HL-60 (cell line): ENCODE measurements around the gene CCDC82.

Experiments used
- DNase-seq, 2 experiments: peaks; one replicate each; pipeline ENCODE4 v3.0.0-alpha.2; 2010 to 2020; ENCODE audit warnings: low read depth in 1 of 2, low spot score in 1 of 2
- H3K27ac ChIP-seq: fragments of 250-450 bp; sonication (Bioruptor Pico); replicated peaks from 2 replicates; pipeline ENCODE4 v1.5.1; 2020; ENCODE audit warnings: mild to moderate bottlenecking, moderate library complexity
- H3K27me3 ChIP-seq: fragments of 250-450 bp; sonication (Bioruptor Pico); 2 replicates; pipeline ENCODE4 v1.5.1; 2021; ENCODE audit warnings: mild to moderate bottlenecking, moderate library complexity; ENCODE audit not compliant: insufficient read depth, poor library complexity, severe bottlenecking
- H3K4me3 ChIP-seq: replicated peaks from 2 replicates; pipeline ENCODE4 v1.5.1; 2011; ENCODE audit warnings: mild to moderate bottlenecking, control low read depth, low read length; ENCODE audit not compliant: insufficient read depth
- GABPA ChIP-seq: IDR thresholded peaks from 2 replicates; pipeline ENCODE4 v1.6.1; 2012; ENCODE audit warnings: low read depth
- POLR2AphosphoS5 ChIP-seq: IDR thresholded peaks from 2 replicates; pipeline ENCODE4 v1.6.1; 2012; ENCODE audit warnings: low read depth
- SPI1 ChIP-seq: IDR thresholded peaks from 2 replicates; pipeline ENCODE4 v1.6.1; 2012; ENCODE audit warnings: low read depth, mild to moderate bottlenecking, borderline replicate concordance
- TF ChIP-seq, protein P1 (sequence below): IDR thresholded peaks from one replicate; pipeline ENCODE4 v1.5.1; 2011; ENCODE audit warnings: low read length, control low read depth, inconsistent platforms; ENCODE audit not compliant: insufficient read depth
- TF ChIP-seq, protein P2 (sequence below): IDR thresholded peaks from 2 replicates; pipeline ENCODE4 v1.6.1; 2012; ENCODE audit warnings: low read depth; ENCODE audit not compliant: insufficient replicate concordance

Gene CCDC82

DNA sequence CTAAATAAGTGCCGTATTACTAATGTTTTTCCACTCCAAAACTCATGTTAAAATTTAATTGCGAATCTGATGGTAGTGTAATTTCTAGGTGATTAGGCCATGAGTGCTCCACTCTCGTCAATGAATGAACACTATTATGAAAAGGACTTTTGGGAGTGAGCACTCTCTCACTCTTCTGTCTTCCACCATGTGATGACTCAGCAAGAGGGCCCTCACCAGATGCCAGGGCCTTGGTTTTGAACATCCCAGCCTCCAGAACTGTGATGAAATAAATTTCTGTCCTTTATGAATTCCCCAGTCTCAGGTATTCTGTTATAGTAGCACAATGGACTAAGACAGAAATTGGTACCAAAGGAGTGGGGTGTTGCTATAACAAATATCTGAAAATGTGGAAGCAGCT is 8.2 kb upstream of the CCDC82 start:
- H3K4me3 ChIP-seq, result no peak overlapping the region
- no peak for DNase-seq
- H3K27ac ChIP-seq, result no peak overlapping the region
- no peaks in the 10 kb centered on the region for H3K27me3 ChIP-seq
- no peak for TF ChIP-seq POLR2AphosphoS5
- TF ChIP-seq, protein P1, sequence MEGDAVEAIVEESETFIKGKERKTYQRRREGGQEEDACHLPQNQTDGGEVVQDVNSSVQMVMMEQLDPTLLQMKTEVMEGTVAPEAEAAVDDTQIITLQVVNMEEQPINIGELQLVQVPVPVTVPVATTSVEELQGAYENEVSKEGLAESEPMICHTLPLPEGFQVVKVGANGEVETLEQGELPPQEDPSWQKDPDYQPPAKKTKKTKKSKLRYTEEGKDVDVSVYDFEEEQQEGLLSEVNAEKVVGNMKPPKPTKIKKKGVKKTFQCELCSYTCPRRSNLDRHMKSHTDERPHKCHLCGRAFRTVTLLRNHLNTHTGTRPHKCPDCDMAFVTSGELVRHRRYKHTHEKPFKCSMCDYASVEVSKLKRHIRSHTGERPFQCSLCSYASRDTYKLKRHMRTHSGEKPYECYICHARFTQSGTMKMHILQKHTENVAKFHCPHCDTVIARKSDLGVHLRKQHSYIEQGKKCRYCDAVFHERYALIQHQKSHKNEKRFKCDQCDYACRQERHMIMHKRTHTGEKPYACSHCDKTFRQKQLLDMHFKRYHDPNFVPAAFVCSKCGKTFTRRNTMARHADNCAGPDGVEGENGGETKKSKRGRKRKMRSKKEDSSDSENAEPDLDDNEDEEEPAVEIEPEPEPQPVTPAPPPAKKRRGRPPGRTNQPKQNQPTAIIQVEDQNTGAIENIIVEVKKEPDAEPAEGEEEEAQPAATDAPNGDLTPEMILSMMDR, result no peak
- no peak for TF ChIP-seq GABPA
- TF ChIP-seq SPI1, result no peak
- TF ChIP-seq, protein P2, sequence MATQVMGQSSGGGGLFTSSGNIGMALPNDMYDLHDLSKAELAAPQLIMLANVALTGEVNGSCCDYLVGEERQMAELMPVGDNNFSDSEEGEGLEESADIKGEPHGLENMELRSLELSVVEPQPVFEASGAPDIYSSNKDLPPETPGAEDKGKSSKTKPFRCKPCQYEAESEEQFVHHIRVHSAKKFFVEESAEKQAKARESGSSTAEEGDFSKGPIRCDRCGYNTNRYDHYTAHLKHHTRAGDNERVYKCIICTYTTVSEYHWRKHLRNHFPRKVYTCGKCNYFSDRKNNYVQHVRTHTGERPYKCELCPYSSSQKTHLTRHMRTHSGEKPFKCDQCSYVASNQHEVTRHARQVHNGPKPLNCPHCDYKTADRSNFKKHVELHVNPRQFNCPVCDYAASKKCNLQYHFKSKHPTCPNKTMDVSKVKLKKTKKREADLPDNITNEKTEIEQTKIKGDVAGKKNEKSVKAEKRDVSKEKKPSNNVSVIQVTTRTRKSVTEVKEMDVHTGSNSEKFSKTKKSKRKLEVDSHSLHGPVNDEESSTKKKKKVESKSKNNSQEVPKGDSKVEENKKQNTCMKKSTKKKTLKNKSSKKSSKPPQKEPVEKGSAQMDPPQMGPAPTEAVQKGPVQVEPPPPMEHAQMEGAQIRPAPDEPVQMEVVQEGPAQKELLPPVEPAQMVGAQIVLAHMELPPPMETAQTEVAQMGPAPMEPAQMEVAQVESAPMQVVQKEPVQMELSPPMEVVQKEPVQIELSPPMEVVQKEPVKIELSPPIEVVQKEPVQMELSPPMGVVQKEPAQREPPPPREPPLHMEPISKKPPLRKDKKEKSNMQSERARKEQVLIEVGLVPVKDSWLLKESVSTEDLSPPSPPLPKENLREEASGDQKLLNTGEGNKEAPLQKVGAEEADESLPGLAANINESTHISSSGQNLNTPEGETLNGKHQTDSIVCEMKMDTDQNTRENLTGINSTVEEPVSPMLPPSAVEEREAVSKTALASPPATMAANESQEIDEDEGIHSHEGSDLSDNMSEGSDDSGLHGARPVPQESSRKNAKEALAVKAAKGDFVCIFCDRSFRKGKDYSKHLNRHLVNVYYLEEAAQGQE, result no peak

DNA sequence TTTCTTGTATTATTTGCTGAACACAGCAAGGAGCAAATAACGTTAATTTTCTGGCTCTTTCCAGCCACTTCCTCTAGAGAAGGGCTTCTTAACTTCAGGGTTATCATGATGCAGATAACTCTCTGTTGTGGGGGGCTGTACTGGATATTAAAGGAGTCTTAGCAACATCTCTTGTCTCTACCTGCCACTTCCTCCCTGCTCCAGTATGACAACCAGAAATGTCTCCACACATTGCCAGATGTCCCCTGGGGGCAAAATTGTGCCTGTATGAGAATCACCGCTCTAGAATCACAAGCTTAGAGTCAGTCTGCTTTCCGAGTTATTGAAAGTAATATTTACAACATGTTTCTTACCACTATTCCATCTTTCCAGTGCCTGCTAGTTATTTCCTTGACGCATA is 6.9 kb upstream of the CCDC82 start:
- Histone ChIP-seq H3K4me3 (no peak overlapping the region), H3K27me3 (no peaks in the 10 kb centered on the region), H3K27ac (no peak overlapping the region)
- DNase-seq, result no peak
- TF ChIP-seq, protein P1, result no peak
- TF ChIP-seq SPI1 (no peak), GABPA (no peak), POLR2AphosphoS5 (no peak)

DNA sequence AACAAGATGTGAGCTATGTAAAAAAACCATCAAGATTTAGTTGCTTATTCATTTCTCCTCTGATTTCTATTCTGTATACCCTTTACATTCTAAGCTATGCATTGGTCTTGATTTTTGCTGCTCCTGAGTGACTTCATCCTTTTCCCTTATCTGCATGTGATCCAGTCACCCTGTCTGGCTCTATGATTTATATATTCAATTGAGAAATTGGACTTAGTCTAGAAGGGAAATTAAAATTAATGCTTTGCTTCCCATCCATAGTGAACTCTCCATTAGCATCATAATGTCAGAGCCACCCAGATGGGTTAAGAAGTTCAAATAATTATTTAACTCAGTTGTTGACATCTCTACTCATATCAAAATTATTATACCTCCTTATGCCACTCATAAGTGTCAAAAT is 5.1 kb upstream of the CCDC82 start:
- no peak overlapping the region for H3K27ac ChIP-seq
- TF ChIP-seq SPI1 (no peak), POLR2AphosphoS5 (no peak), GABPA (no peak)
- TF ChIP-seq, protein P2, result no peak
- TF ChIP-seq, protein P1, result no peak
- no peak for DNase-seq
- H3K4me3 ChIP-seq, result no peak overlapping the region
- H3K27me3 ChIP-seq, result no peaks in the 10 kb centered on the region

DNA sequence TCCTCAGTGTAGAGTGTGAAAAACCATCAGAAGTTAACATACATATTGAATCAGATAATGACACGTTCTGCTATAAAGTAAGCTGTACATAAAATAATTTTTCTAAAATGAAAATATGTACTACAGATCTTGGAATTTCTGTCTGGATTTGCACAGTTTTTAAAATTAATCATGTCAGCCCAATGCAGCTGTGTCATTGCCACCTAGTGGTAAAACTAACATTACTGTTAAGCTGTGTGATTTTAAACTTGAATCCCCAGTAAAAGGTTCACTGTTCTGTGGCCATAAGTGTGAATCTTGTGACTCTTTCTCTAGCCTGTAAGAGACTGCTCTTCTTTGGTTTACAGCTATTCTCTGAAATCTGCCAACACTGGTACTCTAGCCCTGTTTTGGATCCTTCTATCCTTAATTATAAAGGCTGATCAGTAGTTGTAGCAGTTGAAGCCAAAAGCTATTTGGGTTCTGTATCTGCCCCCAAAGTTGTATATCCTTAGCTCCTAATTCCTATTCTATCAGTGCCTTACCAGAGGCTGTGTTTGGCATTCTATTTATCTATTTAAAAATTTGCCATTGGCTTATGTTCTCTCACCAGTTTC is 4.1 kb upstream of the CCDC82 start:
- DNase-seq, result peak in 1 of 2 experiments; percentile 13

More for the DNA sequence above, 4.1 kb upstream of the CCDC82 start:
- no peak for TF ChIP-seq SPI1
- TF ChIP-seq, protein P1, result peak; percentile 45
- TF ChIP-seq, protein P2, result no peak
- TF ChIP-seq GABPA, result no peak
- no peak for TF ChIP-seq POLR2AphosphoS5
- Histone ChIP-seq H3K27me3 (no peaks in the 10 kb centered on the region), H3K4me3 (no peak overlapping the region), H3K27ac (no peak overlapping the region)
